ENCODE measurements around the gene ISCA2.

DNA sequence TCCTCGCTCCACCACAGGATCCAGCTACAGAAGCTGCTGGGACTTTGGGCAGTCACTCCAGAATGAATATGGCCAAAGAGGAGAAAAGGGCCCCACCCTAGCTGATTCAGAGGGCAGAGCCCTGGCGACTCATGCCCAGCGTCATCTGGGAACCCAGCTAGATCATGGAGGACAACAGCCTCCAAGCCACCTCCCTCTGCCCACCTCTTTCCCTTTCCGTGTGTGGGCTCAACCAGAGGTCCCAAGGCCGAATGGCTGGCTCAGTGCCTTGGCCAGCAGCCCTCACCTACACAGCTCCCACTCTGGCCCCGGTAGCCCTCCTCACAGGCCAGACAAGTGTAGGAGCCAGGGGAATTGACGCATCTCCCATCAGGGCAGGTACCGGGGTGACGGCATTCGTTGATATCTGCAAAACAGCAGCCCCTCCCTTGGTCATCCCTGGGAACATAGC lies 17.4 kb downstream of the ISCA2 start:
- TF ChIP-seq, protein P1, sequence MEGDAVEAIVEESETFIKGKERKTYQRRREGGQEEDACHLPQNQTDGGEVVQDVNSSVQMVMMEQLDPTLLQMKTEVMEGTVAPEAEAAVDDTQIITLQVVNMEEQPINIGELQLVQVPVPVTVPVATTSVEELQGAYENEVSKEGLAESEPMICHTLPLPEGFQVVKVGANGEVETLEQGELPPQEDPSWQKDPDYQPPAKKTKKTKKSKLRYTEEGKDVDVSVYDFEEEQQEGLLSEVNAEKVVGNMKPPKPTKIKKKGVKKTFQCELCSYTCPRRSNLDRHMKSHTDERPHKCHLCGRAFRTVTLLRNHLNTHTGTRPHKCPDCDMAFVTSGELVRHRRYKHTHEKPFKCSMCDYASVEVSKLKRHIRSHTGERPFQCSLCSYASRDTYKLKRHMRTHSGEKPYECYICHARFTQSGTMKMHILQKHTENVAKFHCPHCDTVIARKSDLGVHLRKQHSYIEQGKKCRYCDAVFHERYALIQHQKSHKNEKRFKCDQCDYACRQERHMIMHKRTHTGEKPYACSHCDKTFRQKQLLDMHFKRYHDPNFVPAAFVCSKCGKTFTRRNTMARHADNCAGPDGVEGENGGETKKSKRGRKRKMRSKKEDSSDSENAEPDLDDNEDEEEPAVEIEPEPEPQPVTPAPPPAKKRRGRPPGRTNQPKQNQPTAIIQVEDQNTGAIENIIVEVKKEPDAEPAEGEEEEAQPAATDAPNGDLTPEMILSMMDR (optimal IDR thresholded peaks at IDR 0.05 in 1 of 3, IDR thresholded peaks at IDR 0.05 in 1 of 3, conservative IDR thresholded peaks at IDR 0.05 in 1 of 3; ENCODE audit: extremely low read depth in 1 of 3, insufficient read depth in 2 of 3, low read length in 3 of 3): no peak
- no peak for TF ChIP-seq EZH2 (IDR thresholded peaks at IDR 0.05; ENCODE audit: low read length)

Measured in keratinocyte (primary cell).